ENCODE measurements around the gene MGMT.

MGMT gene

DNA sequence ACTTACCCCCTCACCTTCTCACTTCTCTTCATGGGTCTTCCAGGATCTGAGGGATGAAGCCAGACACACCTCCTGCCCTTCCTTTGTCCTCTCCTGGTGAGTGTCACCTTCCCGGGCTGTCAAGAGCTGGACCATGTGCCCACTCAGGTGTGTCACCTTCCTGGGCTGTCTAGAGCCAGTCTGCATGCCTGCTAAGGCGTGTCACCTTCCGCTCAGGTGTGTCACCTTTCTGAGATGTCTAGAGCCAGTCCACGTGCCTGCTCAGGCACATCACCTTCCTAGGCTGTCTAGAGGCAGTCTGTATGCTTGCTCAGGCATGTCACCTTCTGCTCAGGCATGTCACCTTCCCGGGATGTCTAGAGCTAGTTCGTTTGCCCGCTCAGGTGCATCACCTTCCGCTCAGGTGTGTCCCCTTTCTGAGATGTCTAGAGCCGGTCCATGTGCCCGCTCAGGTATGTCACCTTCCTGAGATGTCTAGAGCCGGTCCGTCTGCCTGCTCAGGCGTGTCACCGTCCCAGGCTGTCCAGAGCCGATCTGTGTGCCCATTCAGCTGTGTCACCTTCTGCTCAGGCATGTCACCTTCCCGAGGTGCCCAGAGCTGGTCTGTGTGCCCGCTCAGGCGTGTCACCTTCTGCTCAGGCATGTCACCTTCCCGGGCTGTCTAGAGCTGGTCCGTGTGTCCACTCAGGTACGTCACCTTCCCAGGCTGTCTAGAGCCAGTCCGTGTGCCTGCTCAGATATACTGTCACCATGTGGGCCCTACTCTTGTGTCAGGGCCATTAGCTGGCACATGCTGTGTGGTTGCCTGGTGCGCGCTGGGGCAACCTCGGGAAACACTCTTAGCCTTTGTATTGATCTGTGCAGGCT lies 251.7 kb downstream of the MGMT start:
- no peak for TF ChIP-seq Cebpa-rat (IDR thresholded peaks at IDR 0.05)
- Histone ChIP-seq H3K36me3 (peaks cover 54% of the 10 kb centered on the region), H4K20me1 (peaks cover 11% of the 10 kb centered on the region; the same call in 1 of the 2 replicates), H3K4me1 (no peaks in the 10 kb centered on the region), H3K9me3 (peaks cover 34% of the 10 kb centered on the region), H3K27me3 (no peaks in the 10 kb centered on the region), H3K4me2 (no peak overlapping the region), H3K27ac (no peak overlapping the region), H3K9ac (no peak overlapping the region), H3K4me3 (no peak overlapping the region)

- no peak overlapping the region for H3K4me3 ChIP-seq
- no peak overlapping the region for H3K9ac ChIP-seq
- H3K27ac ChIP-seq: no peak overlapping the region
- H3K36me3 ChIP-seq: peaks cover 55% of the 10 kb centered on the region
- H3K4me1 ChIP-seq: no peaks in the 10 kb centered on the region
- peaks cover 34% of the 10 kb centered on the region for H3K9me3 ChIP-seq
- TF ChIP-seq Cebpa-rat (IDR thresholded peaks at IDR 0.05): no peak
- H3K4me2 ChIP-seq: no peak overlapping the region
- H3K27me3 ChIP-seq: no peaks in the 10 kb centered on the region
- 0 out of 2 replicates have a peak, but pooled peaks cover 5% of the 10 kb centered on the region for H4K20me1 ChIP-seq
These were observed 252.3 kb downstream of the MGMT start for GRCh38 chr10:129719415-129719739.

DNA sequence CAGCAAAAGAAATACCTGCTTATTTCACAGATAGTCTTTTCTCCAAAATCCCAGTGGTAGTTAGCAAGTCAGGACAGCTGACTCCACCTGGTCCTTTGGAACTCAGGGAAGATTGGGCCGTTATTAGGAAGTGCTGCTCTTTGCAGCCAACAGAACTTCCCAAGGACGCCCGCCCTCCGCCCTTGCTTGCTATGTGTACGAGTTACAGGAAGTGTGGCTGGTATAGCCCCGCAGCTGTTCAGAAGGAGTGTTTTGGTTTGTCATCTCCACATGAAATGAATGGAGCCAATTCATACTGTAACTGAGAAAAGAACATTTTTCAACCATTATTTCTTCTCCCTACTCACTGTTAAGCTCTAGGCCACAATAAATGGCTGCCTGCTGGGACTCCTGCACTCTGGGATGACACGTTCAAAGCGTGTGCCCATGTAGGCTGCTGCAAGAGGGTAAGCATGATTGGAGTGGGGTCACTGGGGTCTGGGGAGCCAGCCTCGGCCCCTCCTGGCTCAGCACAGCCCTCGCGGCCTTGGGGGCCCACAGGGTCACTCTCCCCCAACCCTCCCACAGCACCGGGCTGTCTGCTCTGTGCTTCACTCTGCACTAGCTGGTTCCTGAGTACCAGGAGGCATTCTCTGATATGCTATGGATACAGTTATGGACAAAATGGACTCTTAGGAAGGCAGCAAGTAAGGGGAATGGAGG lies 253.0 kb downstream of the MGMT start:
- peaks cover 34% of the 10 kb centered on the region for H3K9me3 ChIP-seq
- H3K27ac ChIP-seq: no peak overlapping the region
- H3K4me3 ChIP-seq: no peak overlapping the region
- no peaks in the 10 kb centered on the region; the same call in 1 of the 2 replicates for H4K20me1 ChIP-seq
- no peak overlapping the region for H3K9ac ChIP-seq
- no peaks in the 10 kb centered on the region for H3K27me3 ChIP-seq
- no peak overlapping the region for H3K4me2 ChIP-seq
- TF ChIP-seq Cebpa-rat (IDR thresholded peaks at IDR 0.05): no peak
- no peaks in the 10 kb centered on the region for H3K4me1 ChIP-seq
- peaks cover 59% of the 10 kb centered on the region for H3K36me3 ChIP-seq

DNA sequence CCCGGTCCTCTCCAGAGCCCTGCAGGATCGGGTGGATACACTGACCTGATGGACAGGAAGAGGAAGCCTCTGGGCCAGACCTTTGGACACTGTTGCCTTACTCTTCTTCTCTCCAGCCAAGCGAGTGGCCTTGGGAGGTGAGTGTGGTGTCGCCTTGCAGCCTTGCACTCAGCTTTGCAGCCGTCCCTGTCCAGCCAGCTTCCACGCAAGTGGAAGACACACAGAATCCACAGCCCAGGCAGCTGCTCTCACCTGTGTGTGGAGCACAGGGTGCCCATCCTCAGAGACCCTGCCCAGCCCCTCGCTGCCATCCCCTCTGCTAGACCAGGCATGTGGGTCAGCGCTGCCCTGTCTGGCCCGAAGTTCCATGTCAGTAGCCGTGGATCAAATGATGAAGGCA lies 258.0 kb downstream of the MGMT start:
- no peak for TF ChIP-seq Cebpa-rat (IDR thresholded peaks at IDR 0.05)
- no peak overlapping the region for H3K4me2 ChIP-seq
- no peak overlapping the region for H3K4me3 ChIP-seq
- H4K20me1 ChIP-seq: no peaks in the 10 kb centered on the region; the same call in 1 of the 2 replicates
- no peak overlapping the region for H3K9ac ChIP-seq
- H3K36me3 ChIP-seq: peaks cover 60% of the 10 kb centered on the region
- H3K9me3 ChIP-seq: peaks cover 34% of the 10 kb centered on the region
- H3K4me1 ChIP-seq: no peaks in the 10 kb centered on the region
- H3K27me3 ChIP-seq: no peaks in the 10 kb centered on the region
- H3K27ac ChIP-seq: no peak overlapping the region

DNA sequence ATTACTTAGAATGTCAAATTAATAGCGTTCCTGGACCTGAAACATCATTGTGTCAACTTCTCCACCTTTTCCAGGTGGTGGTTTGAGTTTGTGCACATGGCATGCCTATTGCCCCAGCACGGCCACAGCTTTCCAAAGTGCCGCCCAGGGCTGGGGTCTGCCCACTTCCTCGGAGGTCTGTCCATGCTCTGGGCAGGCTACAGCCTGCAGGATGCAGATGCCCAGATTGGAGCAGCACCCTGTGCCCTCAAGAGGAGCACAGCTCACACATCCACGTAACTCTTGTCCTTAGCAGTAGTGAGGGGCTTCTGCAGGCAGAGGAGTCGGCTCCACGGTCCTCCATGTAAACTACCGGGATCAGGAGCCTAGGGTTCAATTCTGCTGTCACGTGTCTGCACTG lies 258.4 kb downstream of the MGMT start:
- H3K9ac ChIP-seq: no peak overlapping the region
- no peak overlapping the region for H3K4me2 ChIP-seq
- no peak overlapping the region for H3K27ac ChIP-seq
- H4K20me1 ChIP-seq: no peaks in the 10 kb centered on the region; the same call in 1 of the 2 replicates
- H3K9me3 ChIP-seq: peaks cover 29% of the 10 kb centered on the region
- no peak overlapping the region for H3K4me3 ChIP-seq
- H3K36me3 ChIP-seq: peaks cover 55% of the 10 kb centered on the region
- no peaks in the 10 kb centered on the region for H3K27me3 ChIP-seq
- TF ChIP-seq Cebpa-rat (IDR thresholded peaks at IDR 0.05): no peak
- H3K4me1 ChIP-seq: no peaks in the 10 kb centered on the region

DNA sequence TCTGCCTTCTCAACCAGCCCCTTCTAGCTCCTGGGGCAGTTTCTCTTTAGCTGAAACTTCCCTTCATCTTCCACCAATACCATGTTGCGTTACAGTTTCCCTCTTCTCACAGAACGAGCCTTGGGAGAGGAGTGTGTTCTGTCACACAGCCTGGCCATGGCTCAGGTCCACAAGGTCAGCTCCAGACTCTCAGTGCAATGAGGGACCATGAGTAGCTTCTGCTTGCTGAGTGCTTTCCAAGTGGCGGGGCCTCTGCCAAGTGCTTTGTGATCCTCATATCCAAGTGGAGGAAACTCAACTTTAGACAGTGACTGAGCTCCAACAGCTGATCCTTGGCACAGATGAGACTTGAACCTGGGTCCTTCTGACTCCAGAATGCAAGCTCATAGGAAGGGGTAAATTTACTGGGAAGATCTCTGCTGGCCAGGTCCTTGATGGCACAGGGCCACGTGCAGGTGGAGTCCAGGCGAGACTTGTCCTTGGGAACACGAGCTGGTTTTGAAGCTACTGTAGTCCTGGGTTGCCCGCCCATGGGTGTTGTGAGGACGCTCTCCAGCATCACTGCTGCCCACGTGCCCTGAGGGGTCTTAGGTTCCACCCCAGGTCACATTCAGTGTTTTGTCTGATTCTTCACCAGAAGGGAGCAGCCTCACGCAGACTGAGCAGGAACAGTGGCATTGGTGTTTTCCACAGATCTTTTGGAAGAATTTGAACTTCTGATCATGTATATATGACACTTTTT lies 259.0 kb downstream of the MGMT start:
- Histone ChIP-seq H3K27me3 (no peaks in the 10 kb centered on the region), H3K9me3 (peaks cover 23% of the 10 kb centered on the region), H3K4me3 (no peak overlapping the region), H3K4me2 (no peak overlapping the region), H4K20me1 (no peaks in the 10 kb centered on the region; the same call in 1 of the 2 replicates), H3K36me3 (peaks cover 49% of the 10 kb centered on the region), H3K27ac (no peak overlapping the region), H3K4me1 (no peaks in the 10 kb centered on the region), H3K9ac (no peak overlapping the region)
- no peak for TF ChIP-seq Cebpa-rat (IDR thresholded peaks at IDR 0.05)

GRCh38 chr10:129727071-129727470 lies 260.0 kb downstream of the MGMT start:
- Histone ChIP-seq H3K27ac (no peak overlapping the region), H3K4me2 (no peak overlapping the region), H3K36me3 (peaks cover 47% of the 10 kb centered on the region), H3K4me1 (no peaks in the 10 kb centered on the region), H4K20me1 (no peaks in the 10 kb centered on the region; the same call in 1 of the 2 replicates), H3K9me3 (peaks cover 19% of the 10 kb centered on the region), H3K9ac (no peak overlapping the region), H3K27me3 (no peaks in the 10 kb centered on the region), H3K4me3 (no peak overlapping the region)
- TF ChIP-seq Cebpa-rat (IDR thresholded peaks at IDR 0.05): no peak

DNA sequence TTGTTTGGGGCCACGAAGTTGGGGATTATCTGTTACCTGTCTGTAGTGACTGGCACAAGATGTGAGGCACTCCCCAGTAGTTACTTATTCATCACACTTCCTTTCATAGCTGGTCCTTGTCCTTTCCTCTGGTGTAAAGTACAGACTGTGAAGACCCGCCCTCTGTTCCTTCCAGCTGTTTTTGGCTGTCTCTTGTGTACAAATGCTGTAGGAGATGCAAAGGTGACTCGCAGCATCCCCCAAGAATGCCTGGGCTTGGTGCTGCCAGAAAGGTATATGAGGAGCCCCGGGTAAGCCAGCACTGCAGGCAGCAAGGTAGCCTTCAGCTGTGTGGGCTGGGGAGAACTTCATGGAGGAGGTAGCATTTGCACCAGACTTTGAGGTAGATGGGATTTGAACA lies 260.5 kb downstream of the MGMT start:
- H3K9me3 ChIP-seq: peaks cover 16% of the 10 kb centered on the region
- H4K20me1 ChIP-seq: no peaks in the 10 kb centered on the region; the same call in 1 of the 2 replicates
- peaks cover 44% of the 10 kb centered on the region for H3K36me3 ChIP-seq
- no peak for TF ChIP-seq Cebpa-rat (IDR thresholded peaks at IDR 0.05)
- no peaks in the 10 kb centered on the region for H3K27me3 ChIP-seq
- H3K4me3 ChIP-seq: no peak overlapping the region
- no peaks in the 10 kb centered on the region for H3K4me1 ChIP-seq
- no peak overlapping the region for H3K4me2 ChIP-seq
- no peak overlapping the region for H3K27ac ChIP-seq
- no peak overlapping the region for H3K9ac ChIP-seq

DNA sequence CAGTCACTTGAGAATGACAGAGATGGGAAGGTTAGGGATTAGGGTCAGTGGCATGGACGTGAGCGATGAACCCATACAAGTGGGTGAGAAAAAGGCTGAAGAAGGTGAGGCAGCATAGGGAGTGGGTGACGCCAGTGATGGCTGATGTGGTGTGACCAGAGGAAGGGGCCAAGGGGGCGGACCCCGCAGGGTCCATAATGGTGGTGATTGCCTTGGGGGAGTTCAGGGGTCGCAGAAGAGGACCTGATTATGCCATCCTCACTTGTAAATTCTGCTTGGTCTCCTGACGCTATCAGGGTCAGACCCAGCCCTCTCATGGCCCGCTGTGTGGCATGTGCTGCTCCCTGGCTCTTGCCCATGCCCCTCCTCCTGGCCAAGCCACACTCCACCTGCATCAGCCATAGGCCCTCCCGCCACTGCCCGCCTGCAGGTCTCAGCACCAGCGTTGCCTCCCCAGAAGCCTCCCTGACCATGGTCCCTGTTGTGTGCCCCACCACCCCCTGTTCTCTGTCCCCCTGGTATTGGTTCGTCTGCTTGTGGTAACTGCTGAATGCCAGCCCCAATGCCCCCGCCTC lies 261.3 kb downstream of the MGMT start:
- H3K4me1 ChIP-seq: no peaks in the 10 kb centered on the region
- no peak overlapping the region for H3K4me3 ChIP-seq
- TF ChIP-seq Cebpa-rat (IDR thresholded peaks at IDR 0.05): no peak
- no peak overlapping the region for H3K4me2 ChIP-seq
- no peak overlapping the region for H3K9ac ChIP-seq
- H3K36me3 ChIP-seq: peaks cover 37% of the 10 kb centered on the region
- H3K27ac ChIP-seq: no peak overlapping the region
- H4K20me1 ChIP-seq: no peaks in the 10 kb centered on the region; the same call in 1 of the 2 replicates
- H3K9me3 ChIP-seq: peaks cover 13% of the 10 kb centered on the region
- H3K27me3 ChIP-seq: no peaks in the 10 kb centered on the region

Data from BLaER1 (cell line).